Activated naive CD4-positive, alpha-beta T cell treated with anti-CD3 and anti-CD28 coated beads, Interleukin-2, amount 50 U/mL, for 72 hours (primary cell): ENCODE results near the gene CTNNBIP1. TPM values are rescaled to one million over a fixed set of nuclear protein-coding genes. Genes with fewer than 3 reads are reported as not detected.

Source experiments
- ATAC-seq, 2 donors: fragments of 150-1000 bp; cut with Tn5 transposase; 2 replicates each; pipeline ENCODE4 v1.10.0; 2021; ENCODE audit warnings: mild to moderate bottlenecking in 2 of 2, moderate library complexity in 2 of 2
- DNase-seq, 2 donors: peaks; one replicate each; pipeline ENCODE4 v3.0.0; 2021 to 2022; ENCODE audit warnings: low spot score in 2 of 2
- H3K27ac Mint-ChIP-seq, 2 donors: one replicate each; pipeline ENCODE4 v1.8.0; 2022; ENCODE audit warnings: mild to moderate bottlenecking in 2 of 2, mixed read lengths in 2 of 2
- H3K36me3 Mint-ChIP-seq, 2 donors: one replicate each; pipeline ENCODE4 v1.8.0; 2022; ENCODE audit warnings: mixed read lengths in 2 of 2
- H3K9me3 Mint-ChIP-seq, 2 donors: one replicate each; pipeline ENCODE4 v1.8.0; 2022; ENCODE audit warnings: mixed read lengths in 2 of 2
- total RNA-seq, 2 donors: library from RNA; stranded (reverse); gene quantifications; one replicate each; pipeline ENCODE4 v1.2.3, GENCODE V29; 2022

Gene CTNNBIP1
- total RNA-seq, 2 donors from 2014 or later: 14.5 to 14.6 TPM

GRCh38 chr1:9888886-9889285 is 21.2 kb downstream of the CTNNBIP1 start:
- Mint-ChIP-seq H3K27ac (no peak overlapping the region), H3K9me3 (no peaks in the 10 kb centered on the region), H3K36me3 (no peaks in the 10 kb centered on the region)
- ATAC-seq (no peak), DNase-seq (no peak)

- no peaks in the 10 kb centered on the region for H3K9me3 Mint-ChIP-seq
- H3K36me3 Mint-ChIP-seq: no peaks in the 10 kb centered on the region
- no peak for ATAC-seq
- DNase-seq: no peak
- no peak overlapping the region for H3K27ac Mint-ChIP-seq
Observed at GRCh38 chr1:9887070-9887469, 23.0 kb downstream of the CTNNBIP1 start.

- DNase-seq (no peak), ATAC-seq (no peak)
- Mint-ChIP-seq H3K9me3 (no peaks in the 10 kb centered on the region), H3K36me3 (no peaks in the 10 kb centered on the region), H3K27ac (no peak overlapping the region)
Observed at GRCh38 chr1:9886092-9886742, 23.9 kb downstream of the CTNNBIP1 start.

- ATAC-seq (no peak), DNase-seq (no peak)
- Mint-ChIP-seq H3K36me3 (no peaks in the 10 kb centered on the region), H3K9me3 (no peaks in the 10 kb centered on the region), H3K27ac (peak overlapping the region in 1 of 2 donors; percentile 86)
Observed at GRCh38 chr1:9884805-9885204, 25.3 kb downstream of the CTNNBIP1 start.

GRCh38 chr1:9883585-9884449 is 26.3 kb downstream of the CTNNBIP1 start:
- ATAC-seq: no peak
- DNase-seq: no peak
- Mint-ChIP-seq H3K27ac (peak overlapping the region in 1 of 2 donors; percentile 68), H3K9me3 (no peaks in the 10 kb centered on the region), H3K36me3 (no peaks in the 10 kb centered on the region)

GRCh38 chr1:9882945-9883303 is 27.1 kb downstream of the CTNNBIP1 start:
- H3K27ac Mint-ChIP-seq: peak overlapping the region; percentile 29 to 59
- no peaks in the 10 kb centered on the region for H3K36me3 Mint-ChIP-seq
- no peaks in the 10 kb centered on the region for H3K9me3 Mint-ChIP-seq
- DNase-seq (no peak), ATAC-seq (no peak)

GRCh38 chr1:9882296-9882944 is 27.6 kb downstream of the CTNNBIP1 start:
- peak overlapping the region; percentile 31 to 59 for H3K27ac Mint-ChIP-seq
- H3K36me3 Mint-ChIP-seq: no peaks in the 10 kb centered on the region
- ATAC-seq (peak; percentile 60 to 94), DNase-seq (peak in 1 of 2 donors; percentile 28)
- H3K9me3 Mint-ChIP-seq: no peaks in the 10 kb centered on the region

- Mint-ChIP-seq H3K9me3 (no peaks in the 10 kb centered on the region), H3K36me3 (no peaks in the 10 kb centered on the region), H3K27ac (peak overlapping the region in 1 of 2 donors; percentile 59)
- DNase-seq (no peak), ATAC-seq (peak in 1 of 2 donors; percentile 16)
Observed at GRCh38 chr1:9881838-9882249, 28.2 kb downstream of the CTNNBIP1 start.

GRCh38 chr1:9878404-9878803 is 31.7 kb downstream of the CTNNBIP1 start:
- ATAC-seq (no peak), DNase-seq (no peak)
- Mint-ChIP-seq H3K36me3 (no peaks in the 10 kb centered on the region), H3K9me3 (no peaks in the 10 kb centered on the region), H3K27ac (no peak overlapping the region)

GRCh38 chr1:9877962-9878361 is 32.1 kb downstream of the CTNNBIP1 start:
- ATAC-seq: no peak
- Mint-ChIP-seq H3K27ac (no peak overlapping the region), H3K36me3 (no peaks in the 10 kb centered on the region), H3K9me3 (no peaks in the 10 kb centered on the region)
- DNase-seq: no peak

- Mint-ChIP-seq H3K9me3 (no peaks in the 10 kb centered on the region), H3K36me3 (no peaks in the 10 kb centered on the region), H3K27ac (peak overlapping the region in 1 of 2 donors; percentile 28)
- ATAC-seq: no peak
- DNase-seq: no peak
Observed at GRCh38 chr1:9875636-9876000, 34.5 kb downstream of the CTNNBIP1 start.

- no peaks in the 10 kb centered on the region for H3K36me3 Mint-ChIP-seq
- DNase-seq (peak in 1 of 2 donors; percentile 76), ATAC-seq (peak; percentile 93)
- no peaks in the 10 kb centered on the region for H3K9me3 Mint-ChIP-seq
- H3K27ac Mint-ChIP-seq: no peak overlapping the region
Observed at GRCh38 chr1:9874959-9875635, 35.0 kb downstream of the CTNNBIP1 start.

- Mint-ChIP-seq H3K9me3 (no peaks in the 10 kb centered on the region), H3K36me3 (no peaks in the 10 kb centered on the region), H3K27ac (no peak overlapping the region)
- no peak for DNase-seq
- ATAC-seq: peak in 1 of 2 donors; percentile 14
Observed at GRCh38 chr1:9874412-9874811, 35.7 kb downstream of the CTNNBIP1 start.

- DNase-seq: no peak
- no peaks in the 10 kb centered on the region for H3K9me3 Mint-ChIP-seq
- H3K36me3 Mint-ChIP-seq: no peaks in the 10 kb centered on the region
- no peak overlapping the region for H3K27ac Mint-ChIP-seq
- ATAC-seq: no peak
Observed at GRCh38 chr1:9873992-9874391, 36.1 kb downstream of the CTNNBIP1 start.

- Mint-ChIP-seq H3K9me3 (no peaks in the 10 kb centered on the region), H3K36me3 (no peaks in the 10 kb centered on the region), H3K27ac (peak overlapping the region in 1 of 2 donors; percentile 77)
- DNase-seq: no peak
- ATAC-seq: no peak
Observed at GRCh38 chr1:9873385-9873784, 36.7 kb downstream of the CTNNBIP1 start.

GRCh38 chr1:9872430-9873165 is 37.5 kb downstream of the CTNNBIP1 start:
- DNase-seq (no peak), ATAC-seq (no peak)

More at GRCh38 chr1:9872430-9873165, 37.5 kb downstream of the CTNNBIP1 start:
- H3K9me3 Mint-ChIP-seq: no peaks in the 10 kb centered on the region
- H3K36me3 Mint-ChIP-seq: no peaks in the 10 kb centered on the region
- H3K27ac Mint-ChIP-seq: no peak overlapping the region
